Measurements from ENCODE around the gene ROBO1.

GRCh38 chr3:78666470-78666800, 1101.4 kb downstream of the ROBO1 start:
- no peak for TF ChIP-seq CTCF (IDR thresholded peaks at IDR 0.05)
- no peak for TF ChIP-seq EZH2phosphoT487 (IDR thresholded peaks at IDR 0.05)
